ENCODE measurements around the gene EXOC4. TPM values are rescaled to one million over a fixed set of nuclear protein-coding genes. Genes with fewer than 3 reads are reported as not detected.
"Not testable (repeated sequence)": the region's sequence is repeated elsewhere in the genome, so short reads cannot be mapped to it uniquely, and the experiment has no call there.

Gene EXOC4
- total and polyA plus RNA-seq, 2 experiments from 2014 or later = 23.9 to 51.7 TPM

DNA sequence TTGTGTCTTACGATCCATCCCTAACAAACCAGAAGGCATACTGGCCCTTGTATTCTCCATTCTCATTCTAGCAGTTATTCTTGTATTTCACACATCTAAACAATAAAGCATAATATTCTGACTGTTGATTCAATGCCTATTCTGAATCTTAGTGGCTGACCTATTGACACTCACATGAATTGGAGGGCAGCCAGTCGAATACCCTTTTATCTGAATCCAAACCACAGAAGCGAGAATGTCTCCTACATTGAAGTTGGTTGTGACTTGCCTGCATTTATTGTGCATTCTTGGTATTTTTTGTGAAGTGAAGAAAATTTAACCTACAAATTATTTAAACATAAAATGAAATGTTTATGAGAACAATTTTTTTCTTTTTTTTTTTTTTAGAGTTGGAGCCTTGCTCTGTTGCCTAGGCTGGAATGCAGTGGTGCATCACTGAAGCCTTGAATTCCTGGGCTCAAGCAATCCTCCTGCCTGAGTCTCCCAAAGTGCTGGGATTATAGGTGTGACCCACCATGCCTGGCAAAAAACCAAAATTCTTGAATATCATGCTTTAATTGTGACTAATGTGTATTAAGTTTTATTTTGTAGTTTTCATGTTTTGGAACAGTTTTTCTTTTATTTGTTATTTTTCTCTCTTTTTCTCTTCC lies 22.7 kb downstream of the EXOC4 start:
- peaks cover 21% of the 10 kb centered on the region for H3K79me2 ChIP-seq (ENCODE audit: insufficient read depth)
- H3K9me3 ChIP-seq (ENCODE audit: low read depth) = no peaks in the 10 kb centered on the region
- in situ Hi-C loops (cut with MboI) = no loop called here
- H3F3A ChIP-seq (ENCODE audit: insufficient read depth) = no peaks in the 10 kb centered on the region
- no peak overlapping the region for H3K4me2 ChIP-seq (ENCODE audit: unreplicated experiment)
- H3K9me2 ChIP-seq (ENCODE audit: insufficient read depth) = no peaks in the 10 kb centered on the region
- H3K4me3 ChIP-seq = no peak overlapping the region
- H2AFZ ChIP-seq = no peak overlapping the region
- no peaks in the 10 kb centered on the region for H3K27me3 ChIP-seq (replicated peaks; ENCODE audit: insufficient read depth)
- peak; percentile 15 for DNase-seq
- peaks cover 2% of the 10 kb centered on the region; the same call in 1 of the 2 replicates for H4K20me1 ChIP-seq (ENCODE audit: insufficient read depth)
- H3K27ac ChIP-seq = no peak overlapping the region
- no peak for TF ChIP-seq EZH2phosphoT487 (IDR thresholded peaks at IDR 0.05; ENCODE audit: insufficient read depth, low read depth)
- no peak for TF ChIP-seq EZH2 (IDR thresholded peaks at IDR 0.05; ENCODE audit: insufficient read depth, poor library complexity, severe bottlenecking)
- H3K4me1 ChIP-seq (ENCODE audit: insufficient read depth) = no peaks in the 10 kb centered on the region
- no peak overlapping the region for H3K9ac ChIP-seq
- 94 to 99% methylated on average over 3 of the region's 3 CpGs for WGBS, 2 experiments (ENCODE audit: low coverage in 1 of 2, low lambda C conversion rate in 2 of 2, missing lambda C conversion rate in 2 of 2)
- no peaks in the 10 kb centered on the region; the same call in 1 of the 2 replicates for H3K36me3 ChIP-seq (ENCODE audit: low read depth)

DNA sequence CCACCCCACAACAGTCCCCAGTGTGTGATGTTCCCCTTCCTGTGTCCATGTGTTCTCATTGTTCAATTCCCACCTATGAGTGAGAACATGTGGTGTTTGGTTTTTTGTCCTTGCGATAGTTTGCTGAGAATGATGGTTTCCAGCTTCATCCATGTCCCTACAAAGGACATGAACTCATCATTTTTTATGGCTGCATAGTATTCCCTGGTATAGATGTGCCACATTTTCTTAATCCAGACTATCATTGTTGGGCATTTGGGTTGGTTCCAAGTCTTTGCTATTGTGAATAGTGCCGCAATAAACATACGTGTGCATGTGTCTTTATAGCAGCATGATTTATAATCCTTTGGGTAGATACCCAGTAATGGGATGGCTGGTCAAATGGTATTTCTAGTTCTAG lies 26.1 kb downstream of the EXOC4 start:
- H2AFZ ChIP-seq; H3K4me1 ChIP-seq (ENCODE audit: insufficient read depth); H3K4me3 ChIP-seq; H3K79me2 ChIP-seq (ENCODE audit: insufficient read depth); H3K36me3 ChIP-seq (ENCODE audit: low read depth); H3K9ac ChIP-seq; H3K27ac ChIP-seq; in situ Hi-C loops (cut with MboI); H3F3A ChIP-seq (ENCODE audit: insufficient read depth); DNase-seq; H3K9me2 ChIP-seq (ENCODE audit: insufficient read depth); H3K27me3 ChIP-seq (replicated peaks; ENCODE audit: insufficient read depth); H4K20me1 ChIP-seq (ENCODE audit: insufficient read depth); H3K9me3 ChIP-seq (ENCODE audit: low read depth); H3K4me2 ChIP-seq (ENCODE audit: unreplicated experiment): not testable (repeated sequence)
- 95 to 100% methylated on average over 2 to 3 of the region's 3 CpGs for WGBS, 2 experiments (ENCODE audit: low coverage in 1 of 2, low lambda C conversion rate in 2 of 2, missing lambda C conversion rate in 2 of 2)

DNA sequence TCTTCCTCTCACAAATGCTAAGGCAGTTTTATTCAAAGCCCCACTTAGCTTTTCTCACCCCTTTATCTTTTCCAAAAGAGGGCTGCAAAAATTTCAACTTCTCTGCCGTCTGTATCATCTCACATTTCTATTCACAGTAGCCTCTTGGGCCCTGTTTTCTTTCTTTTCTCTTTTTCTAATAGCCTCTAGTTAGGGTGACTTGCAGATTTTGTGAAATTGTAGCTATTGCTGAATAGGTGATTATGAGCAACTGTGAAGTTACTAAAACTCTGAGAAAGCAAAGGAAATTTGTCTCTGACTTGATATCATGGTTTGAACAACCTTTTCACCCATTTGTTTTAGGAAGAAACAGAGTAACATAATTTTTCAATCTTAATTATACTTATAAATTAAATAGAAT lies 29.2 kb downstream of the EXOC4 start:
- Histone ChIP-seq H3K27me3 (replicated peaks; ENCODE audit: insufficient read depth) (no peaks in the 10 kb centered on the region), H2AFZ (no peak overlapping the region), H3K4me3 (no peak overlapping the region), H3K4me1 (ENCODE audit: insufficient read depth) (no peaks in the 10 kb centered on the region), H3F3A (ENCODE audit: insufficient read depth) (no peaks in the 10 kb centered on the region), H3K9ac (no peak overlapping the region), H3K79me2 (ENCODE audit: insufficient read depth) (no peaks in the 10 kb centered on the region; the same call in 1 of the 2 replicates), H3K9me2 (ENCODE audit: insufficient read depth) (no peaks in the 10 kb centered on the region), H3K36me3 (ENCODE audit: low read depth) (no peaks in the 10 kb centered on the region), H4K20me1 (ENCODE audit: insufficient read depth) (no peaks in the 10 kb centered on the region), H3K9me3 (ENCODE audit: low read depth) (no peaks in the 10 kb centered on the region), H3K4me2 (ENCODE audit: unreplicated experiment) (no peak overlapping the region), H3K27ac (no peak overlapping the region)
- no peak for DNase-seq
- 31 to 39% methylated on average over 1 of the region's 1 CpG for WGBS, 2 experiments (ENCODE audit: low coverage in 1 of 2, low lambda C conversion rate in 2 of 2, missing lambda C conversion rate in 2 of 2)
- TF ChIP-seq EZH2phosphoT487 (IDR thresholded peaks at IDR 0.05; ENCODE audit: insufficient read depth, low read depth) (no peak), EZH2 (IDR thresholded peaks at IDR 0.05; ENCODE audit: insufficient read depth, poor library complexity, severe bottlenecking) (no peak)
- in situ Hi-C loops (cut with MboI) = no loop called here

DNA sequence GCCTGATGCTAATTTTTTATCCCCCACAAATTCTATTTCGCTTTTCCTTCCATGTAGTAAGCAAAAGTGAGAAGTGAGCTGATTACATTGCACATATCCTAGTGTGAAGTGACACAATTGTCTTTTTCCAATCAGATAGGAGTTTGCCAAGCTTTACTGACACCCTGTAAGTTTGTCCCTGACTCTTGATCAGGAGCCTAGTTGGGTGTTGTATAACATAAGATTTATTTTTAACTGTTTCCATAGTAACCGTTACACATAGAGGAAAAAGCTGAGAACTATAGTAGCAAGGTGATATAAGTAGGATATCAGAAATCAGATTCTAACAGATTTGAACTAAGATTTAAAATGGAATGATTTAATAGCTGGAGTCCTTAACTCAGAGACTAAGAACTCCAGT lies 31.2 kb downstream of the EXOC4 start:
- no peak overlapping the region for H3K9ac ChIP-seq
- H3K27me3 ChIP-seq (replicated peaks; ENCODE audit: insufficient read depth) = no peaks in the 10 kb centered on the region
- no peak for TF ChIP-seq EZH2phosphoT487 (IDR thresholded peaks at IDR 0.05; ENCODE audit: insufficient read depth, low read depth)
- no peak for TF ChIP-seq EZH2 (IDR thresholded peaks at IDR 0.05; ENCODE audit: insufficient read depth, poor library complexity, severe bottlenecking)
- no peaks in the 10 kb centered on the region for H3K9me2 ChIP-seq (ENCODE audit: insufficient read depth)
- no peaks in the 10 kb centered on the region for H3F3A ChIP-seq (ENCODE audit: insufficient read depth)
- no peak overlapping the region for H3K4me2 ChIP-seq (ENCODE audit: unreplicated experiment)
- no peak overlapping the region for H3K4me3 ChIP-seq
- no peaks in the 10 kb centered on the region for H3K9me3 ChIP-seq (ENCODE audit: low read depth)
- H3K79me2 ChIP-seq (ENCODE audit: insufficient read depth) = no peaks in the 10 kb centered on the region; the same call in 1 of the 2 replicates
- no peak overlapping the region for H3K27ac ChIP-seq
- WGBS, 2 experiments (ENCODE audit: low coverage in 1 of 2, low lambda C conversion rate in 2 of 2, missing lambda C conversion rate in 2 of 2) = 93 to 96% methylated on average over 2 of the region's 2 CpGs
- H3K4me1 ChIP-seq (ENCODE audit: insufficient read depth) = no peaks in the 10 kb centered on the region
- H3K36me3 ChIP-seq (ENCODE audit: low read depth) = no peaks in the 10 kb centered on the region
- no peaks in the 10 kb centered on the region for H4K20me1 ChIP-seq (ENCODE audit: insufficient read depth)
- no peak for DNase-seq
- in situ Hi-C loops (cut with MboI) = no loop called here
- H2AFZ ChIP-seq = no peak overlapping the region
